Endodermal cell (in vitro differentiated cells): ENCODE results near the gene ADNP. TPM values are rescaled to one million over a fixed set of nuclear protein-coding genes. Genes with fewer than 3 reads are reported as not detected.

ENCODE experiments used
- DNase-seq: peaks from one replicate; pipeline ENCODE4 v3.0.0-alpha.2; 2017
- H3K27ac ChIP-seq: 2 replicates; pipeline ENCODE4 v1.5.1; 2013; ENCODE audit warnings: mild to moderate bottlenecking, low read depth, low read length, moderate library complexity
- H3K27me3 ChIP-seq: 2 replicates; pipeline ENCODE4 v1.6.1; 2013; ENCODE audit warnings: mild to moderate bottlenecking, low read length, moderate library complexity; ENCODE audit not compliant: insufficient read depth, control insufficient read depth, poor library complexity, severe bottlenecking
- H3K36me3 ChIP-seq: 2 replicates; pipeline ENCODE4 v1.7.0; 2013; ENCODE audit warnings: mild to moderate bottlenecking, low read length, moderate library complexity; ENCODE audit not compliant: control insufficient read depth, insufficient read depth
- H3K4me1 ChIP-seq: one replicate; pipeline ENCODE4 v1.7.0; 2013; ENCODE audit warnings: low read length; ENCODE audit not compliant: control insufficient read depth, insufficient read depth
- H3K4me3 ChIP-seq: 2 replicates; pipeline ENCODE4 v1.5.1; 2013; ENCODE audit warnings: mild to moderate bottlenecking, low read length, moderate library complexity
- H3K9ac ChIP-seq: 2 replicates; pipeline ENCODE4 v1.6.1; 2013; ENCODE audit warnings: mild to moderate bottlenecking, low read length, moderate library complexity; ENCODE audit not compliant: poor library complexity, severe bottlenecking; ENCODE audit errors: extremely low read depth
- H3K9me3 ChIP-seq: 2 replicates; pipeline ENCODE4 v1.6.1; 2013; ENCODE audit warnings: mild to moderate bottlenecking, low read length, moderate library complexity; ENCODE audit not compliant: control insufficient read depth
- H3K27ac Mint-ChIP-seq: 2 replicates; pipeline ENCODE4 v1.8.0; 2020; ENCODE audit warnings: mixed read lengths
- H3K27me3 Mint-ChIP-seq: 2 replicates; pipeline ENCODE4 v1.8.0; 2021; ENCODE audit warnings: mild to moderate bottlenecking, mixed read lengths; ENCODE audit not compliant: insufficient read depth
- H3K36me3 Mint-ChIP-seq: 2 replicates; pipeline ENCODE4 v1.8.0; 2020; ENCODE audit warnings: low read depth, mixed read lengths
- H3K4me1 Mint-ChIP-seq: 2 replicates; pipeline ENCODE4 v1.8.0; 2020; ENCODE audit warnings: mixed read lengths
- H3K4me3 Mint-ChIP-seq: 2 replicates; pipeline ENCODE4 v1.8.0; 2020; ENCODE audit warnings: mild to moderate bottlenecking, moderate library complexity, mixed read lengths
- H3K9me3 Mint-ChIP-seq: 2 replicates; pipeline ENCODE4 v1.8.0; 2020; ENCODE audit warnings: mild to moderate bottlenecking, mixed read lengths
- CTCF ChIP-seq: fragments of 200-600 bp; sonication (generic); conservative IDR thresholded peaks from 2 replicates; pipeline ENCODE4 v1.5.0; 2021; ENCODE audit warnings: antibody characterized with exemption, mild to moderate bottlenecking
- WGBS, 2 experiments: methylation state at CpG; one replicate each; pipeline versions ENCODE4 v1.1.5 to v1.1.7; 2013; ENCODE audit warnings: missing lambda C conversion rate in 2 of 2, mixed read lengths in 1 of 2; ENCODE audit not compliant: insufficient coverage in 1 of 2, insufficient read length in 1 of 2; 5-methylcytosine and 5-hydroxymethylcytosine counted together
- total RNA-seq, 2 donors: library from RNA; stranded (reverse); fragmentation: NEBNext Ultra II Directional in 1 of 2; extraction: Animal tissue kit (Norgen Biotek cat#: 25700) in 1 of 2; gene quantifications; 2 replicates in 1 of 2; 3 replicates in 1 of 2; pipeline ENCODE4 v1.2.1, GENCODE V29; 2021

Gene ADNP
- total RNA-seq, 2 donors from 2014 or later: 136 to 152 TPM

- H3K4me3 Mint-ChIP-seq: no peak overlapping the region
- Histone ChIP-seq H3K36me3 (peaks cover 88% of the 10 kb centered on the region), H3K27ac (peak overlapping the region; percentile 9), H3K4me1 (peaks cover 7% of the 10 kb centered on the region), H3K9me3 (no peaks in the 10 kb centered on the region), H3K9ac (no peak overlapping the region), H3K4me3 (no peak overlapping the region), H3K27me3 (no peaks in the 10 kb centered on the region)
- no peaks in the 10 kb centered on the region for H3K9me3 Mint-ChIP-seq
- no peak overlapping the region for H3K27ac Mint-ChIP-seq
- no peak for DNase-seq
- peaks cover 50% of the 10 kb centered on the region for H3K4me1 Mint-ChIP-seq
- no peak for TF ChIP-seq CTCF
- H3K27me3 Mint-ChIP-seq: no peaks in the 10 kb centered on the region
- peaks cover 35% of the 10 kb centered on the region for H3K36me3 Mint-ChIP-seq
Measured at GRCh38 chr20:50920997-50921396, 10.2 kb downstream of the ADNP start.

GRCh38 chr20:50919567-50919966 is 11.7 kb downstream of the ADNP start:
- Mint-ChIP-seq H3K27ac (peak overlapping the region; percentile 64), H3K9me3 (no peaks in the 10 kb centered on the region), H3K27me3 (no peaks in the 10 kb centered on the region), H3K4me1 (peaks cover 51% of the 10 kb centered on the region), H3K36me3 (peaks cover 32% of the 10 kb centered on the region), H3K4me3 (no peak overlapping the region)
- Histone ChIP-seq H3K9me3 (no peaks in the 10 kb centered on the region), H3K4me3 (no peak overlapping the region), H3K9ac (no peak overlapping the region), H3K4me1 (peaks cover 17% of the 10 kb centered on the region), H3K27ac (no peak overlapping the region), H3K36me3 (peaks cover 89% of the 10 kb centered on the region), H3K27me3 (no peaks in the 10 kb centered on the region)
- no peak for DNase-seq
- TF ChIP-seq CTCF: no peak
- 96 to 100% methylated on average over 3 to 6 of the region's 6 CpGs for WGBS, 2 experiments

GRCh38 chr20:50918403-50918802 is 12.8 kb downstream of the ADNP start:
- no peak for DNase-seq
- Mint-ChIP-seq H3K27me3 (no peaks in the 10 kb centered on the region), H3K27ac (peak overlapping the region; percentile 34), H3K36me3 (peaks cover 29% of the 10 kb centered on the region), H3K9me3 (no peaks in the 10 kb centered on the region), H3K4me1 (peaks cover 59% of the 10 kb centered on the region), H3K4me3 (no peak overlapping the region)
- H3K36me3 ChIP-seq: peaks cover 87% of the 10 kb centered on the region
- no peak overlapping the region for H3K9ac ChIP-seq
- H3K27ac ChIP-seq: no peak overlapping the region
- H3K4me1 ChIP-seq: peaks cover 18% of the 10 kb centered on the region
- 88 to 100% methylated on average over 2 to 3 of the region's 3 CpGs for WGBS, 2 experiments
- no peaks in the 10 kb centered on the region for H3K9me3 ChIP-seq
- no peaks in the 10 kb centered on the region for H3K27me3 ChIP-seq
- no peak for TF ChIP-seq CTCF
- H3K4me3 ChIP-seq: no peak overlapping the region
